HCT116 (cell line): Measurements from ENCODE around the gene FLVCR1. TPM values are rescaled to one million over a fixed set of nuclear protein-coding genes. Genes with fewer than 3 reads are reported as not detected.
"Not testable (repeated sequence)": the region's sequence is repeated elsewhere in the genome, so short reads cannot be mapped to it uniquely, and the experiment has no call there.

Source experiments
- ATAC-seq: fragments of 200-7000 bp; cut with Tn5 transposase; 2 replicates; pipeline ENCODE4 v1.9.1; 2020; ENCODE audit warnings: mild to moderate bottlenecking, moderate library complexity
- BruUV-seq: library from RNA; stranded (reverse); fragments of 400-500 nt; replicated peaks from 2 replicates; lab custom pipeline; 2021; lab: Mats Ljungman, UMichigan
- CTCF ChIA-PET: fragments of 300-600 bp; sonication (Branson Sonifier 250); formaldehyde crosslinking; loops from one replicate; lab custom pipeline; 2021; ENCODE audit warnings: antibody characterized with exemption; lab: Charles Lee
- POLR2A ChIA-PET: fragments of 300-600, 350-600 bp; sonication (Branson Sonifier 250); formaldehyde crosslinking; loops from one replicate; lab custom pipeline; 2021; ENCODE audit warnings: antibody characterized with exemption; lab: Charles Lee
- RAD21 ChIA-PET, 2 experiments: fragments of 300-600 bp; sonication (Branson Sonifier 250); formaldehyde crosslinking; loops; one replicate each; lab custom pipeline; 2023; ENCODE audit warnings: low total read pairs in 2 of 2; ENCODE audit not compliant: uncharacterized antibody in 2 of 2, unreplicated experiment in 2 of 2, low non-redundant PET in 1 of 2; lab: Charles Lee
- DNase-seq: peaks from one replicate; pipeline ENCODE4 v3.0.0-alpha.2; 2010; ENCODE audit warnings: low read depth, low spot score
- H2AFZ ChIP-seq: fragments of 200-600 bp; shearing (Covaris generic), sonication (generic); 2 replicates; pipeline ENCODE4 v1.6.1; 2017; ENCODE audit warnings: low read depth, mixed run types, mixed read lengths, antibody characterized with exemption, low read length; ENCODE audit not compliant: poor library complexity, severe bottlenecking
- H3K27ac ChIP-seq: 2 replicates; pipeline ENCODE4 v1.5.1; 2012; ENCODE audit warnings: low read depth, low read length
- H3K27me3 ChIP-seq: fragments of 200-600 bp; sonication (generic); 2 replicates; pipeline ENCODE4 v1.6.1; 2016; ENCODE audit warnings: mixed run types, low read length, mixed read lengths; ENCODE audit not compliant: insufficient read depth
- H3K36me3 ChIP-seq, 2 experiments: fragments of 200-500 bp in 1 of 2; fragments of 200-600 bp in 1 of 2; sonication (Bioruptor generic) in 1 of 2; sonication (generic) in 1 of 2; 2 replicates each; pipeline versions ENCODE4 v1.5.1 to v1.6.1; 2014 to 2016; ENCODE audit warnings: low read length in 2 of 2, inconsistent platforms in 1 of 2, mixed read lengths in 1 of 2, mixed run types in 1 of 2; ENCODE audit not compliant: insufficient read depth in 2 of 2, control insufficient read depth in 1 of 2
- H3K4me1 ChIP-seq, 2 experiments: fragments of 200-600 bp in 1 of 2; sonication (generic) in 1 of 2; 2 replicates each; pipeline versions ENCODE4 v1.5.1 to v1.6.1; 2012 to 2017; ENCODE audit warnings: low read length in 2 of 2, inconsistent platforms in 1 of 2, mild to moderate bottlenecking in 1 of 2, mixed read lengths in 1 of 2, mixed run types in 1 of 2, moderate library complexity in 1 of 2; ENCODE audit not compliant: insufficient read depth in 2 of 2, control insufficient read depth in 1 of 2
- H3K4me2 ChIP-seq: fragments of 200-600 bp; sonication (generic); 2 replicates; pipeline ENCODE4 v1.6.1; 2017; ENCODE audit warnings: mixed run types, low read length, mixed read lengths
- H3K4me3 ChIP-seq, 2 experiments: fragments of 200-600 bp in 1 of 2; sonication (generic) in 1 of 2; replicated peaks in 1 of 2; 2 replicates each; pipeline ENCODE4 v1.5.1; 2011 to 2016; ENCODE audit warnings: low read length in 2 of 2, control low read depth in 1 of 2, low read depth in 1 of 2, mild to moderate bottlenecking in 1 of 2, mixed read lengths in 1 of 2, mixed run types in 1 of 2
- H3K79me2 ChIP-seq: fragments of 200-600 bp; sonication (generic); 2 replicates; pipeline ENCODE4 v1.6.1; 2017; ENCODE audit warnings: mild to moderate bottlenecking, mixed run types, low read length, moderate library complexity, mixed read lengths; ENCODE audit not compliant: insufficient read depth
- H3K9ac ChIP-seq: fragments of 200-600 bp; sonication (generic); 2 replicates; pipeline ENCODE4 v1.6.1; 2016; ENCODE audit warnings: low read length, mixed read lengths
- H3K9me2 ChIP-seq: fragments of 200-600 bp; sonication (generic), shearing (Covaris generic); 2 replicates; pipeline ENCODE4 v1.6.1; 2017; ENCODE audit warnings: mixed run types, mild to moderate bottlenecking, moderate library complexity; ENCODE audit not compliant: insufficient read depth
- H3K9me3 ChIP-seq, 2 experiments: fragments of 200-500 bp in 1 of 2; fragments of 200-600 bp in 1 of 2; sonication (Bioruptor generic) in 1 of 2; sonication (generic) in 1 of 2; 2 replicates each; pipeline ENCODE4 v1.6.1; 2014 to 2017; ENCODE audit warnings: low read length in 2 of 2, mixed read lengths in 2 of 2, inconsistent platforms in 1 of 2, low read depth in 1 of 2, mild to moderate bottlenecking in 1 of 2, mixed run types in 1 of 2, moderate library complexity in 1 of 2; ENCODE audit not compliant: control insufficient read depth in 1 of 2, insufficient read depth in 1 of 2
- H4K20me1 ChIP-seq: fragments of 200-600 bp; sonication (generic), shearing (Covaris generic); 2 replicates; pipeline ENCODE4 v1.6.1; 2017; ENCODE audit warnings: mixed run types, mild to moderate bottlenecking, moderate library complexity; ENCODE audit not compliant: insufficient read depth
- CEBPB ChIP-seq: IDR thresholded peaks from 2 replicates; pipeline ENCODE4 v1.6.1; 2012; ENCODE audit warnings: low read depth
- EGR1 ChIP-seq: IDR thresholded peaks from 2 replicates; pipeline ENCODE4 v1.6.1; 2012; ENCODE audit warnings: low read depth
- JUND ChIP-seq: IDR thresholded peaks from 2 replicates; pipeline ENCODE4 v1.6.1; 2012
- POLR2AphosphoS5 ChIP-seq: IDR thresholded peaks from 2 replicates; pipeline ENCODE4 v1.6.1; 2011; ENCODE audit warnings: mild to moderate bottlenecking, low read depth, low read length, moderate library complexity
- SRF ChIP-seq: IDR thresholded peaks from 2 replicates; pipeline ENCODE4 v1.6.1; 2012; ENCODE audit warnings: low read depth
- ZFX ChIP-seq: fragments of 450-650 bp; IDR thresholded peaks from 2 replicates; pipeline ENCODE4 v1.6.1; 2017
- ZNF274 ChIP-seq: fragments of 200-500 bp; sonication (Bioruptor generic); IDR thresholded peaks from 2 replicates; pipeline ENCODE4 v1.6.1; 2014; ENCODE audit warnings: mild to moderate bottlenecking, low read depth, low read length, inconsistent platforms
- intact Hi-C: fragments of 100-400 bp; cut with micrococcal nuclease; formaldehyde crosslinking; loops from 2 replicates; pipeline ENCODE4 v1.10.0; 2022
- total RNA-seq: library from RNA; stranded (reverse); gene quantifications from one replicate; pipeline ENCODE4 v1.2.1, GENCODE V29; 2021; ENCODE audit not compliant: unreplicated experiment
- TF ChIP-seq, protein P1 (sequence below): IDR thresholded peaks from 2 replicates; pipeline ENCODE4 v1.6.1; 2011; ENCODE audit warnings: mild to moderate bottlenecking, low read length, moderate library complexity; ENCODE audit not compliant: insufficient replicate concordance; ENCODE audit errors: extremely low read depth
- TF ChIP-seq, protein P2 (sequence below): IDR thresholded peaks from 2 replicates; pipeline ENCODE4 v1.6.1; 2012; ENCODE audit warnings: low read depth

FLVCR1 gene
- total RNA-seq, 1 experiment from 2014 or later, result 19.0 TPM

DNA sequence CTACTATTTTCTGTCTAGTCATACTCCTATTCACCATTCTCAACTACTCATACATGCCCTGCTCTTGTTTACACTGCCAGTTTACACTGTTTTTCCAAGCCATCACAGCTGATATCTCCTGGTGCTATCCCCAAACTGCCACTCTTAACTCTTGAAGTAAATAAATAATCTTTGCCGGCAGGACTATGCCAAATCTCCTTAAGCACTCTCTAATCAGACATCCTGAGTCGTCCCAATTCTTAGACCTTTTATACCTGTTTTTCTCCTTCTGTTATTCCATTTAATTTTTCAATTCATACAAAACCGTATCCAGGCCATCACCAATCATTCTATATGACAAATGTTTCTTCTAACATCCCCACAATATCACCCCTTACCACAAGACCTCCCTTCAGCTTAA is 55.6 kb downstream of the FLVCR1 start:
- H3K27ac ChIP-seq, ATAC-seq, RAD21 ChIA-PET, H3K9me3 ChIP-seq, CTCF ChIA-PET, H3K9me2 ChIP-seq, H3K36me3 ChIP-seq, H3K4me2 ChIP-seq, POLR2A ChIA-PET, H3K79me2 ChIP-seq, H3K27me3 ChIP-seq, BruUV-seq, H3K9ac ChIP-seq, H4K20me1 ChIP-seq, intact Hi-C loops, DNase-seq, H2AFZ ChIP-seq, H3K4me1 ChIP-seq, H3K4me3 ChIP-seq: not testable (repeated sequence)

DNA sequence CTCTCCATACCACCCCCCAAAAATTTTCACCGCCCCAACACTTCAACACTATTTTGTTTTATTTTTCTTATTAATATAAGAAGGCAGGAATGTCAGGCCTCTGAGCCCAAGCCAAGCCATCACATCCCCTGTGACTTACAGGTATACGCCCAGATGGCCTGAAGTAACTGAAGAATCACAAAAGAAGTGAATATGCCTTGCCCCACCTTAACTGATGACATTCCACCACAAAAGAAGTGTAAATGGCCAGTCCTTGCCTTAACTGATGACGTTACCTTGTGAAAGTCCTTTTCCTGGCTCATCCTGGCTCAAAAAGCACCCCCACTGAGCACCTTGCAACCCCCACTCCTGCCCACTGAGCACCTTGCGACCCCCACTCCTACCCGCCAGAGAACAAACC is 56.0 kb downstream of the FLVCR1 start:
- H3K27ac ChIP-seq, ATAC-seq, H4K20me1 ChIP-seq, RAD21 ChIA-PET, BruUV-seq, DNase-seq, H3K9ac ChIP-seq, H3K36me3 ChIP-seq, H3K4me1 ChIP-seq, H3K27me3 ChIP-seq, CTCF ChIA-PET, H3K9me3 ChIP-seq, H3K79me2 ChIP-seq, intact Hi-C loops, H3K4me2 ChIP-seq, H3K9me2 ChIP-seq, POLR2A ChIA-PET, H2AFZ ChIP-seq, H3K4me3 ChIP-seq: not testable (repeated sequence)

DNA sequence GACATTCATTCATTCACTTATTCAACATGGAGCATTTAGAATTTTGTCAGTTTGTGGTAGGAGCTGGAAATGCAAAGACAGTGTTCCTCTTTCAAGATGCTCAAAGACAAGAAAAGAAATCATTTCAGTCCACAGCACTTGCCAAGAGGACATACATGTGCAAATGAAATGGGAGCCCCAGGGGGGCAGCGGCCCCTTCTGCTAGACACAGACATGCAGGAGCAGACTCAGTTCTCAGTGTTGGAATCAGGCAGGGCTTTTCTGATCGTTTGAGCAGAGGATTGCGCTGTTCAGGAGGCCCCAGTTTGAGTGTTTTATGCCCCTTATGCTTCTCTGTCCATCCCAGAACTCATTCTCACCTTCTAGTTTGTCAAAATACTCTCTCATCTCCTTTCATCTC is 56.7 kb downstream of the FLVCR1 start:
- Histone ChIP-seq H3K9ac (no peak overlapping the region), H3K9me3 (no peaks in the 10 kb centered on the region), H3K4me1 (no peaks in the 10 kb centered on the region), H3K9me2 (no peaks in the 10 kb centered on the region), H4K20me1 (no peaks in the 10 kb centered on the region), H3K4me2 (no peak overlapping the region), H2AFZ (no peak overlapping the region), H3K27ac (no peak overlapping the region), H3K36me3 (no peaks in the 10 kb centered on the region)
- BruUV-seq, result no TSS peak
- intact Hi-C loops, result no loop called here
- CTCF ChIA-PET, result no interaction called here
- RAD21 ChIA-PET, result no interaction called here
- TF ChIP-seq, protein P1, sequence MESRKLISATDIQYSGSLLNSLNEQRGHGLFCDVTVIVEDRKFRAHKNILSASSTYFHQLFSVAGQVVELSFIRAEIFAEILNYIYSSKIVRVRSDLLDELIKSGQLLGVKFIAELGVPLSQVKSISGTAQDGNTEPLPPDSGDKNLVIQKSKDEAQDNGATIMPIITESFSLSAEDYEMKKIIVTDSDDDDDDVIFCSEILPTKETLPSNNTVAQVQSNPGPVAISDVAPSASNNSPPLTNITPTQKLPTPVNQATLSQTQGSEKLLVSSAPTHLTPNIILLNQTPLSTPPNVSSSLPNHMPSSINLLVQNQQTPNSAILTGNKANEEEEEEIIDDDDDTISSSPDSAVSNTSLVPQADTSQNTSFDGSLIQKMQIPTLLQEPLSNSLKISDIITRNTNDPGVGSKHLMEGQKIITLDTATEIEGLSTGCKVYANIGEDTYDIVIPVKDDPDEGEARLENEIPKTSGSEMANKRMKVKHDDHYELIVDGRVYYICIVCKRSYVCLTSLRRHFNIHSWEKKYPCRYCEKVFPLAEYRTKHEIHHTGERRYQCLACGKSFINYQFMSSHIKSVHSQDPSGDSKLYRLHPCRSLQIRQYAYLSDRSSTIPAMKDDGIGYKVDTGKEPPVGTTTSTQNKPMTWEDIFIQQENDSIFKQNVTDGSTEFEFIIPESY, result no peak
- no peak for TF ChIP-seq EGR1
- no peak for TF ChIP-seq SRF
- no peak for TF ChIP-seq CEBPB
- no peak for TF ChIP-seq JUND
- no peak for TF ChIP-seq ZFX
- TF ChIP-seq, protein P2, sequence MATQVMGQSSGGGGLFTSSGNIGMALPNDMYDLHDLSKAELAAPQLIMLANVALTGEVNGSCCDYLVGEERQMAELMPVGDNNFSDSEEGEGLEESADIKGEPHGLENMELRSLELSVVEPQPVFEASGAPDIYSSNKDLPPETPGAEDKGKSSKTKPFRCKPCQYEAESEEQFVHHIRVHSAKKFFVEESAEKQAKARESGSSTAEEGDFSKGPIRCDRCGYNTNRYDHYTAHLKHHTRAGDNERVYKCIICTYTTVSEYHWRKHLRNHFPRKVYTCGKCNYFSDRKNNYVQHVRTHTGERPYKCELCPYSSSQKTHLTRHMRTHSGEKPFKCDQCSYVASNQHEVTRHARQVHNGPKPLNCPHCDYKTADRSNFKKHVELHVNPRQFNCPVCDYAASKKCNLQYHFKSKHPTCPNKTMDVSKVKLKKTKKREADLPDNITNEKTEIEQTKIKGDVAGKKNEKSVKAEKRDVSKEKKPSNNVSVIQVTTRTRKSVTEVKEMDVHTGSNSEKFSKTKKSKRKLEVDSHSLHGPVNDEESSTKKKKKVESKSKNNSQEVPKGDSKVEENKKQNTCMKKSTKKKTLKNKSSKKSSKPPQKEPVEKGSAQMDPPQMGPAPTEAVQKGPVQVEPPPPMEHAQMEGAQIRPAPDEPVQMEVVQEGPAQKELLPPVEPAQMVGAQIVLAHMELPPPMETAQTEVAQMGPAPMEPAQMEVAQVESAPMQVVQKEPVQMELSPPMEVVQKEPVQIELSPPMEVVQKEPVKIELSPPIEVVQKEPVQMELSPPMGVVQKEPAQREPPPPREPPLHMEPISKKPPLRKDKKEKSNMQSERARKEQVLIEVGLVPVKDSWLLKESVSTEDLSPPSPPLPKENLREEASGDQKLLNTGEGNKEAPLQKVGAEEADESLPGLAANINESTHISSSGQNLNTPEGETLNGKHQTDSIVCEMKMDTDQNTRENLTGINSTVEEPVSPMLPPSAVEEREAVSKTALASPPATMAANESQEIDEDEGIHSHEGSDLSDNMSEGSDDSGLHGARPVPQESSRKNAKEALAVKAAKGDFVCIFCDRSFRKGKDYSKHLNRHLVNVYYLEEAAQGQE, result no peak
- no peak for TF ChIP-seq ZNF274
- TF ChIP-seq POLR2AphosphoS5, result no peak
- TF ChIP-seq, all 23 proteins: peak for 0
- POLR2A ChIA-PET, result no interaction called here
- Histone ChIP-seq H3K79me2 (no peaks in the 10 kb centered on the region), H3K27me3 (no peaks in the 10 kb centered on the region), H3K4me3 (no peak overlapping the region)
- no peak for DNase-seq
- no peak for ATAC-seq
